Right ventricle myocardium inferior (tissue), 1 donor: Measurements from ENCODE around the gene TCP1. TPM values are rescaled to one million over a fixed set of nuclear protein-coding genes. Genes with fewer than 3 reads are reported as not detected.
"Not testable (repeated sequence)": the region's sequence is repeated elsewhere in the genome, so short reads cannot be mapped to it uniquely, and the experiment has no call there.

ENCODE experiments used
- ATAC-seq: fragments of 200-7000 bp; cut with Tn5 transposase; one replicate; pipeline ENCODE4 v1.9.1; 2020; ENCODE audit warnings: mild to moderate bottlenecking, moderate library complexity
- DNase-seq: peaks from one replicate; pipeline ENCODE4 v3.0.0; 2021; ENCODE audit errors: missing footprints
- intact Hi-C: fragments of 100-400 bp; cut with DNase I; formaldehyde crosslinking; loops from one replicate; pipeline ENCODE4 v1.11.0; 2022
- long read RNA-seq: library from polyadenylated mRNA; unstranded; transcript quantifications from one replicate; pipeline ENCODE4 v2.0.0, GENCODE V29; 2021
- total RNA-seq: library from RNA; stranded (reverse); fragmentation: NEBNext Ultra II Directional; extraction: Animal tissue kit (Norgen Biotek cat#: 25700); gene quantifications from one replicate; pipeline ENCODE4 v1.2.1, GENCODE V29; 2021
- donor health status: DM: no; HTN: yes; CAD: no; lungs with severe emphysema.

The TCP1 gene
- 170 TPM for total RNA-seq
- long read RNA-seq, transcript TCP1-201 (12 exons, 2,499 nt): major isoform, 107 of 110 reads
- long read RNA-seq, partial matches to known transcripts: 3 of 110 reads
- long read RNA-seq, other reads (novel, unspliced or antisense): 0 of 110 reads

DNA sequence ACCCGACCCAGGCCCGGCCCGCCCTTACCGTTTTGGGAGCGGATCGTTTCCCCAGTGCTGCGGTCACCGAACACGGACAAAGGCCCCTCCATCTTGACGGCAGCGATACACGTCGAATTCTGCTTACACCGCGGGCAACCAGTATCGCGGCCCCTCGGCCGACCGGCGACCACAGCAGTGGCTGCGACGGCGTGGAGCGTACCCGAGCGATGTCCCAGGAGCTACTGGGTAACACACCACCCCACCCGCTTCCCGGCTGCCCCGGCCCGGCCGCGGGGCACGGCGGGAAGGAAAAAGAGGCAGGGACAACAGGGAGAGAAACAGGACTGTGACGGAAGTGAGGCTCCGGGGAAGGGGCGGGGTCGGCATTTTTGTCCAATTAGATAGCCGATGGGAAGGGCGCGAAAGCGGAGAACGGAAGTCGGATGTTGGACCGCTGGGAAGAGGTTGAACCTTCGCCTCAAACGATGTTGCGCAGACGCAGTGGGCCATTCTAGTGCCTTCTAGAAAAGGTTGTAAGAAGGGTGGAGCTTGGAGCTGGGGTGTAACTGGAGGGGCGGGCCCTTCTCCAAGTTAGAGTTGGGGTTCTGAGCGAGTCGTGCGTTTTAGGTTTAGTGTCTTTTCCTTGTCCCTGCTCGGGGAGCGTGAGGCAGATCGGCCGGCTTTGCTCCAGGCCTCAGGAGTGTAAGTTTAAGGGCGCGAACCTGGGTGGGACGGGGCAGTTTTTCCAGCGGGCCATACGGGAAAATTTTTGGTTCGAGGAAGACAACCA, at the start of gene TCP1:
TCP1 (minus strand) TSS at position 226 of the 772 bp plus-strand sequence; CDS start at position 92, 134 bp downstream.
- intact Hi-C loops: loop anchor here (1.0 to 2.0 kb wide), 3 partner anchors 28 to 95 kb away; no protein-coding TSS in a partner anchor
- ATAC-seq (peak; percentile 95), DNase-seq (peak; percentile 100)

DNA sequence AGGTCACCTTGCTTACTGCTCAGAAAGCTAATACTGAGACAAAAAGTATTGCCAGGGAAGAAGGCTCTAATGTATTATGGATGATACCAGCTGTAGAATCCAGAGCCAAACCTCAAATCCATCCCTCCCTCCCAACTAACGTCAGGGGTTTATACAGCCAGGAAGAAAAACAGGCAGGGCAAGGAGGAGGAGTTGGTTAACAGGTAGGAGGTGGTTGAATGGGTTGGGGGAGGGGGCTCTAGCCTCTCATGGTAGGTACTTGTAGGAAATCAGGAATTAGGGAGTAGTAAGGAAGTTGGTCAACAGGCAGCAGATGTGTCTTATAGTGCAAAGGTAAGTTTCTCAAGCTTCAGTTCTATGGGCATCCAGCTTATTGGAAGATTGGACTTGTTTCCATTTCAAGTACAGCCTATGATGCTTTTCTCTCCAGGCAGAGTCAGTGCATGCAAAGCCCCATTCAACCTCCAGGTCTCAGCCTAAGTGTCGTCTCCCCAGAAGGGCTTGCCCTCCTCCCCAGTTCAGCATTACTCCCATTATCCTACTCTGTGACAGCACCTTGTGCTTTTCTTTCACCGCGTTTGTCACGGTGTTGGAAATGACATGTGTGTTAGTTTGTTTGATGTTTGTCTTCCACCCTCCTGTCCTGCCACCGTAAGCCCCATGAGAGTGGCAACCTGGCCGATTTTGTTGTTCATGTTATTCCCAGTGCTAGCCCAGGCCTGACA, 48.8 kb upstream of the TCP1 start:
- intact Hi-C loops: no loop called here
- DNase-seq (no peak), ATAC-seq (no peak)

DNA sequence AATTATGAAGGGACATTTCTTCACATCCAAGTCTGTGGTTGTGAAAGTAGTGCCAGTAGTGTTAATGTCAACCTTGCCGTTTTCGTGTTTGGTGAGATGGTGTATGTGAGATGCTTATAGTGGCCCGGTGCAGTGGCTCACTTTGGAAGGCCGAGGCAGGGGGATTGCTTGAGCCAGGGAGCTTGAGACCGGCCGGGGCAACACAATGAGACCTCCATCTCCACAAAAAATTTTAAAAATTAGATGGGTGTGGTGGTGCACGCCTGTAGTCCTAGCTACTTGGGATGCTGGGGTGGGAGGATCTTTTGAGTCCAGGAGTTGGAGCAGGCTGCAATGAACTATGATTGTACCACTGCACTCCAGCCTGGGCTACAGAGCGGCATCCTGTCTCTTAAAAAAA, 48.1 kb upstream of the TCP1 start:
- no peak for DNase-seq
- ATAC-seq: no peak
- intact Hi-C loops: no loop called here

DNA sequence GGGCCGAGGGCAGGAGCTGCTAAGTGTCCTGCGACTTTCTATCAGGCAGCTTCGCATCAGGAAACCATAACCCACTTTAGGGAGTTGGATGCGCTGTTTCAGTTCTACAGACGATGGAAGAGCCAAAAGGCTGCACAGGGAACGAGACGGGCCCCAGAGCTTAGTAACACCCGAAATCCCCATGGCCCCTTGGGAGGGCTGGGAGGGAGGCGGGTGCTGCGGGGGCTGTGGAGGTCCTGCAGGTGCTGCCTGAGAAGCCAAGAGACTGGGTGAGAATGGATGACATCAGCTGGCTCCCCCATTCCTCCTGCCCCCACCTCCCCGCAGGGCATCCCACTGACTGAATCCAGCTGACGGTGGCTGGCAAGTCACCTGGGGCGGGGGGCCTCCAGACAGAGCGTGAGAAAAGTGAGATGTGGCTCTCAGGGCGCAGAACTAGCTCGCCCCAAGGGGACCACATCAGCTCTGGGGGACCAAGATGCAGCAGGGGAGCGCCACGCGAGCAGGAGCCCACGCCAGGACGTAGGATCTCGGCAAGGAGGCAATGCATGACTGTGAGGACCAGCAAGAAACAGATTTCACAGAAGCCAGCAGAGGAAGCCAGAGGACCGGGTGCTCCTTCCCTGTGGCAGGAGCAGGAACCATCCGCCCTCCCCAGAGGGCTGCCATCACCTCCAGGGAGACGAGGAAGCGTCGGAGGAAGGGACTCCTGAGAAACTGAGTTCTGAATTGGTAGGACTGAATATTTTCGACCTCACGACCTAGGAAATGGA, 47.5 kb upstream of the TCP1 start:
- no peak for DNase-seq
- intact Hi-C loops: no loop called here
- peak; percentile 71 for ATAC-seq

DNA sequence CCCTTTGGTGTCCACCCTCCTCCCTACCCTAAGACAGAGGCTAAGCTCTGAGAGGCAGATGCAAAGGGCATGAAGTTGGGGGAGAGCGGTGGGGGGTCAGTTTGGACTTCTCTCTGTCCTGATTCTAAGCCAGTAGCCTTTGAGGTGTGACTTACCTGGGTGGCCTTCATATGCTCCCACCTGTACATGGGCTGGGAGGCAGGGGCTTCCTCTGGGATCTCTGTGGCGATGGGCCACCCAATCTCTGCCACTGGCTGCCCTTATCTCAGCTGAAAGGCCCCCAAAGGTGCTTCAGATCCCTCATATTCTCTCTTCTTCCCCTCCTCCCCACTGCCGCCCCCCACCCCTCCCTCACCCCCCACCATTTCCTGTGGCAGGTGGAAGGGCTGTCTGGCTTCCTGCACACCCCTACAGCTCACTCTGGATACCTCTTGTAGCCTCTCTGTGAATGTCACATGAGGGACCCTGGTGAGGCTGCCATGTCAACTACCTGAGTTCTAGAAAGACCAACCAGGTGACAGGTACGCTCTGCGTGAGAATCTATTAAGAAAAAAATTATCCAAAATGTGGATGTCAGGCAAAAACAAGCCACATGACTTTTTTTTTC, 44.7 kb upstream of the TCP1 start:
- DNase-seq: no peak
- no peak for ATAC-seq
- intact Hi-C loops: no loop called here

DNA sequence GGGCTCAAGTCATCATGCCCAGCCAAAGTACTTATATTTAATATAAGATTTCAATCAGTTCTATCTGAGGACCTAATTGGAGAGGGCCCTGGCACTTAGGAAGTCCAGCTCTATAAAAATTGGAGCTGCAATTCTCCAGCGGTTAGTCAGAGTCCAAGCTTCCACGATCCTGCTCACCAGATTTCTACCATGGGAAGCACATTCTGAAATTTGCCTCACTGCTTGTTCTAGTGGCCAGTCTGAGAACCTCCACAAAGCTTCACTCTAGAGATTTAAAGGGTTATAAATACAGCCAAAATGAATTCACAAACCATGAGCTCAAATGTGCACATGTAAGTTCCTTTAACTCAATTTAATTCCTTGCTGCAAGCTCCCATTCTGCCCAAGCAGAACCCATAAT, 44.2 kb upstream of the TCP1 start:
- intact Hi-C loops: no loop called here
- ATAC-seq: no peak
- DNase-seq: no peak

DNA sequence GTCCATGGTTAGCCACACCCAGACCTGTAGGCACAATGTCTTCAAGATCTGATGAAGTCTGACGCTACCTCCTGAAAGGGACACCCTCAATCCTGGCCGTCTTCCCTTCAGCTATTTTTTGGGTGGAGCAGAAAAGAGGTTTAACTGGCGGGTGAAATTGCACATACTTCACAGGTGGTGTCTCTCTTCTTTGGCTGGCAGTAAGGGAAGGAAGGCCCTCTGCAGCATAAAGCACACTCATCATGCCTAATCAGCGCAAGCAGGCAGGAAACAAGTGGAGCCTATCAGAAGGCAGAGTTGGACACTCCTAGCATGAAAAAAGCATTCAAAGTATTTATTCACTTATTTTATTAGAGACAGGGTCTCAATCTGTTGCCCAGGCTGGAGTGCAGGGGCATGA, 43.5 kb upstream of the TCP1 start:
- no peak for ATAC-seq
- intact Hi-C loops: no loop called here
- DNase-seq: no peak

DNA sequence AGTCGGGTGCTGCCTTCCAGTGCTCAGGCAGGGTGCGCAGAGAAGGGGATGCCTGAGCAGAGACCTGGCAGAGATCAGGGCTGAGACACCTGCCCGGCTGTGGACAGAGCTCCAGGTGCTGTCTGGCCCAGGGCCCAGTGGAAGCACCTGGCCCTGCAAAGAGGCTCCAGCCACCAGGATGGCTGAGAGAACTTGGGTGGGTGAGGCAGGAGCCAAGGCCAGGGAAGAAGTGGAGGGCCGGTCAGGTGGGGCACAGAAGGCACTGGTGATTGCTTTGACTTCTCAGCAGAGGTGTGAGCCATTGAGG, 41.9 kb upstream of the TCP1 start:
- intact Hi-C loops: no loop called here
- no peak for ATAC-seq
- DNase-seq: no peak

DNA sequence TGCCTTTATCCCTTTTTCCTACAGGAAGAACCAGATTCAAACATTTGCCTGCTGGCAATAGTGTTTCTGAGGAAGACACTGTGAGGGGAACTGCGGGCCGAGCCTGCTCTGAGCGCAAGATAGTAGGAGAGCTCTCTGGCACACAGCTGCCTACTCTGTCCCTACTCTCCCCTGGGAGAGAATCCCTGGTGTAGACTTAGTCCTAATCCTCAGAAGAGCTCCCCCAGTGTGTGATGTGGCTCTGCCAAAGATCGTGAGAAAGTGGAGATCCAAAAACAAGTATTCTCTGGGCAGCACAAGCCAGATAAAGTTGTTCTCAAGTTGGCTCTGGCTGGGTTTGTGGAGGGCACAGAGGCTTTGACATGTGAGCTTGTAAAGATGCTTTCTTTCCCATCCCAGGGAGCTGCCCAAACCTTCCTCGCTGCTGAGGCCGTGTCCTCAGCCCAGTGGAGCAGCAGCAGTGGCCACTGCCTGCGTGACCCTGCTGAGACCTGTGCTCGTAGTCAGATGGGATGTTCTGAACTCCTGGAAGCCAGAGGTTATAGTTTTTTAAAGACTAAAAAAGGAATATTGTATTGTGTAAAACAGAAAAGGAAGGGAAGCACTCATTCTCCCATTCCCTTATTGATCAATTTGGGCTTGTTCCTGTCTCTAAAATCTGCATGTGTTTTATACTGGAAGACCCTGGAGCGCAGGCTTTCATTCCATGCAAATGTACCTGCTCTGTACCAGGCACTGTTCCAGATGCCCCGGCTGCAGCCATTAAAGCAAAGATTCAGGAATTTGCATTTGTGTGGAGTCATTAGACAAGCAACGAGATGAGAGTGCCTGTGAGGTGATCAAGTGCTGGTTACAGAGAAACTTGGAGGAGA, 41.3 kb upstream of the TCP1 start:
- DNase-seq (no peak), ATAC-seq (no peak)
- intact Hi-C loops: no loop called here

DNA sequence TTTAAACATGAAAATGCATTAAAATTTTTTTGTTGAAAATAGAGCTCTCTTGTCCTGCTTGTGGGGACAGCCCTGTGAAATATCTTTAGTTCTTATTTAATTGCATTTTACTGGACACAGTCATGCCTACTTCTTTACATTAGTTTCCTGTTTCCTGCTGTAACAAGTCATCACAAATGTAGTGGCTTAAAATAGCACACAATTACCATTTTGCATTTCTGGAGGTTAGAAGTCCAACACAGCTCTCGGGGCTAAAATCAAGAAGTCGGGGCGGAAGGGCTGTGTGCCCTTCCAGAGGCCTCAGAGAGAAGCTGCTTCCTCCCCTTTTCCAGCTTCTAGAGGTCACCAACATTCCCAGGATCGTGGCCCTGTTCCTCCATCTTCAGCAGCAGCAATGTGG, 40.1 kb upstream of the TCP1 start:
- ATAC-seq: no peak
- intact Hi-C loops: no loop called here
- no peak for DNase-seq

DNA sequence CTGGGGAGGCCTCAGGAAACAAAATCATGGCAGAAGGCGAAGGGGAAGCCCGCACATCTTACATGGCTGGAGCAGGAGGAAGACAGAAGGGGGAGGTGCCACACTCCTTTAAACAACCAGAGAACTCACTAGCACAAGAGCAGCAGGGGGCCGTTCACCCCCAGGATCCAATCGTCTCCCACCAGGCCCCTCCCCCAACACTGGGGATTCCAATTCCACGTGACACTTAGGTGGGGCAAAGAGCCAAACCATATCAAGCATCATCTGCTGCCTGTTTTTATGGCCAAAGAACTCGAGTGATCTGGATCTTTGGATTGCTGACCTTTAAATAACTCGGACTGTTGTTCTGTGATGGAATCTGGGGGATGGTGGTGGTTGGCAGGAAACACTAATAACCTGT, 38.7 kb upstream of the TCP1 start:
- DNase-seq (no peak), ATAC-seq (no peak)
- intact Hi-C loops: no loop called here

DNA sequence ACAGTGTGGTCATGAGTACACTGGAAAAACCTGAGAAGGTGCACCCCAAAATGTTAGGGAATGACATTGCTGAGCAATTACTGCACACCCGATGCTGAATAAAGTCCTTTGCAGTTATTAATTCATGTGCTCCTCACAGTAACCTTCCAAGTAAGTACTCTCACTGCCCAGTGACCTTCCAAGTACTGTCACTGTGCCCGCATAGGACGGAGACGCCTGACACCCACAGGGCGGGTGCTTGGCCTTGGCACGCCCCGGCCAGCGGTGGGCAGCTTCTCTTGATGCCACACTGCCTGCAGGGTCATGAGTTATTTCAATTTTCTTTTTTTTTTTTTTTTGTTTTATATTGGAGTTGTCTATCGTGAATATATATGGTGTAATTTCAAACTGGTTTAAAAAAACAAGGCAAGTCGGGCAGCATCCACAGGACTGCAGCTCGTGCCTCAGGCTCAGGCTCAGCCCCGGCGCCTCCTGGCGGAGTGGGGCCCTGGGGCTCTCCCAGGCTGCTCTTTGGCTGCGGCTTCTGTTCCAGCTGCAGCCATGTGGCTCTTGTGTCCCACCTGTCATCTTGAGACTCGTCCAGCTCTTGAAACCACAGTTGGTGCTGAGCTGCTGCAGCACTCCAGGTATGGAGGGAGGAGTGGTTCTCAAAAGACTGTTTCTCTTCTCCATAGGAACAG, 37.7 kb upstream of the TCP1 start:
- ATAC-seq: peak; percentile 58
- intact Hi-C loops: no loop called here
- DNase-seq: no peak

DNA sequence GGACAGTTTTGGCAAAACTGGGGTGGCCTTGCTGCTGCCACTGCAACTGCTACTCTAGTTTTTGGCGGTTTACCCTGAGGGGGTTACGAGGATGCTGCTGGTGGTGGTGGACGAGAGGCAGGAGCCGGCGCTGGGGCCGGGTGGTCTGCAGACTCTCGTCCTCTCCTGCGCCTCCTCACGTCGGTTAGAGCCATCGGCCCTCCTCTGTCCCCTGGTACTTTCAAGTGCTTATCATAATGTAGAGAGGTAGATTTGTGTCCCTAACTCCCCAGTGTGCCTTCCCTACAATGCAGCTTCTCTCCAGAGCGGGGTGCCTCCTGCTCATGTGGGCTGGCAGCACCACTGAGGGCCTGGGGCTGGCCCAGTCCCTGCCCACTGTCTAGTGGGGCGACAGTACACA, 36.6 kb upstream of the TCP1 start:
- DNase-seq (no peak), ATAC-seq (no peak)
- intact Hi-C loops: no loop called here

DNA sequence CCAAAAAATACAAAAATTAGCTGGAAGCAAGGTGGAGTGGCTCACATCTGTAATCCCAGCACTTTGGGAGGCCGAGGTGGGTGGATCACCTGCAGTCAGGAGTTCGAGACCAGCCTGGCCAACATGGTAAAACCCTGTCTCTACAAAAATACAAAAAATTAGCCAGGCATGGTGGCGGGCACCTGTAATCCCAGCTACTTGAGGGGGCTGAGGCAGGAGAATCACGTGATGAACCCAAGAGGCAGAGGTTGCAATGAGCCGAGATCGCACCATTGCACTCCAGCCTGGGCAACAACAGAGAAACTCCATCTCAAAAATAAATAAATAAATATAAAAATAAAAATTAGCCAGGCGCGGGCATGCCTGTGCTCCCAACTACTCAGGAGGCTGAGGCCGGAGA, 35.3 kb upstream of the TCP1 start:
- DNase-seq, ATAC-seq, intact Hi-C loops: not testable (repeated sequence)

DNA sequence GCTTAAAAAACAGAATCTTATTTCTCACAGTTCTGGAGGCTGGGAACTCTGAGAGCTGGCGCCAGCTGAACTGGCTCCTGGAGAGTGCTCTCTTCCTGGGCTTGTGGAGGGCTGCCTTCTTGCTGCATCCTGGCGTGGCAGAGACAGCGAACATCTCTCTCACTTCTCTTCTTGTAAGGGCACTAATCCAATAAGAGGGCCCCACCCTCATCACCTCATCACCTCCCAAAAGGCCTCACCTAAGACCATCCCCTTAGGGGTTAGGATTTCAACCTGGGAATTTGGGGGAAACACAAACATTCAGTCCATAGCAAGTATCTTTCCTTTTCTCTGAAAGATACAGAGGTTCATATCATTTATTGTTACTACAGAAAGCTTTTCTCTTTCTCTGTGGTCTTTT, 34.6 kb upstream of the TCP1 start:
- intact Hi-C loops: no loop called here
- no peak for ATAC-seq
- DNase-seq: no peak

DNA sequence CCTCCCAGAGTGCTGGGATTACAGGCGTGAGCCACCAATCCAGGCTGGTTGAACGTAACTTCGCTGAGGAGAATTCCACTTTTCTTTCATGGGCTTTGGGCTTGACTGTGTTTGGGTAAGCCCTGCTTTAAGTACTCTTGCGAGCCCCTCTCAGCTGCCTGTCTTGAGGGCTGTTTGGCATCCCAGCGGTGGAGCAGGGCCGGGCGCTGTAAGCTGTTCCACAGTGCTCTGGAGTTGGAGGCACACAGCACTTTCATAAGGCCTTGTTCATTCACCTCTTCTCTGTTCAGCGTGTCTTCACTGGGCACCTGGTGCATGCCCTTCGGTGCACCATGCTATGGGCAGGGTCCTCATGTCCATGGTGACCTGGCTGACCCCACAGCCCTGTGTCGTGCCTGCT, 32.3 kb upstream of the TCP1 start:
- no peak for DNase-seq

DNA sequence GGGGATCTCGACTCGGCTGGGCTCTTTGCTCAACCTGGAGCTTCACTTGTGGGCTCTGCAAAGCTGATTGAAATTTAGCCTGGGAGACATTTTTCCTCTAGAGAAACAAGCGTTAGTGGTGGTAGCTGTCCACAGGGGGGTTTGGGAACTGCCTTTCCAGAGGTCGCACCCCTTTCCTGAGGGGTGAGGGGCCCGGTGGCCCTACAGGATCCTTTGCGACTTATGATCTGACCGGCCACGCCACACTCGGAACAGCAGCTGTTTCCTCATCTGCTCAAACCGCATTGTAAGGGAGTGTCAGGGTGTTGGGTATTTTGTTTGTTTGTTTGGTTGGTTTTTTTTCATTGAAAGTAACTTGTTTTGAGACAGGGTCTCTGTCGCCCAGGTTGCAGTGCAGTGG, 31.7 kb upstream of the TCP1 start:
- intact Hi-C loops: no loop called here
- no peak for ATAC-seq
- DNase-seq: no peak

More for the DNA sequence above, 32.3 kb upstream of the TCP1 start:
- intact Hi-C loops: no loop called here
- no peak for ATAC-seq
